Epithelial cell of prostate (primary cell): ENCODE data around the gene PRDM10.
"Not testable (repeated sequence)": the region's sequence is repeated elsewhere in the genome, so short reads cannot be mapped to it uniquely, and the experiment has no call there.

ENCODE experiments used
- DNase-seq: peaks from one replicate; pipeline ENCODE4 v3.0.0-alpha.2; 2011; ENCODE audit warnings: low read depth, low spot score
- H3K27ac ChIP-seq: fragments of 450-650 bp; 2 replicates; pipeline ENCODE4 v1.5.1; 2017; ENCODE audit warnings: mild to moderate bottlenecking

PRDM10 gene

DNA sequence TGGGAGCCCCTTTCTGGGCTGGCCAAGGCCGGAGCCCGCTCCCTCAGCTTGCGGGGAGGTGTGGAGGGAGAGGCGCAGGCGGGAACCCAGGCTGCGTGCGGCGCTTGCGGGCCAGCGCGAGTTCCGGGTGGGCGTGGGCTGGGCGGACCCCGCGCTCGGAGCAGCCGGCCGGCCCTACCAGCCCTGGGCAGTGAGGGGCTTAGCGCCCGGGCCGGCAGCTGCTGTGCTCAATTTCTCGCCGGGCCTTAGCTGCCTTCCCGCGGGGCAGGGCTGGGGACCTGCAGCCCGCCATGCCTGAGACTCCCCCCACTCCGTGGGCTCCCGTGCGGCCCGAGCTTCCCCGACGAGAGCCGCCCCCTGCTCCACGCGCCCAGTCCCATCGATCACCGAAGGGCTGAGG is 19.0 kb upstream of the PRDM10 start:
- DNase-seq, H3K27ac ChIP-seq: not testable (repeated sequence)

- no peak for DNase-seq
- H3K27ac ChIP-seq: no peak overlapping the region
Observed at GRCh38 chr11:130020323-130020722, 17.7 kb upstream of the PRDM10 start.

- H3K27ac ChIP-seq, DNase-seq: not testable (repeated sequence)
Observed at GRCh38 chr11:130015846-130016245, 13.2 kb upstream of the PRDM10 start.

DNA sequence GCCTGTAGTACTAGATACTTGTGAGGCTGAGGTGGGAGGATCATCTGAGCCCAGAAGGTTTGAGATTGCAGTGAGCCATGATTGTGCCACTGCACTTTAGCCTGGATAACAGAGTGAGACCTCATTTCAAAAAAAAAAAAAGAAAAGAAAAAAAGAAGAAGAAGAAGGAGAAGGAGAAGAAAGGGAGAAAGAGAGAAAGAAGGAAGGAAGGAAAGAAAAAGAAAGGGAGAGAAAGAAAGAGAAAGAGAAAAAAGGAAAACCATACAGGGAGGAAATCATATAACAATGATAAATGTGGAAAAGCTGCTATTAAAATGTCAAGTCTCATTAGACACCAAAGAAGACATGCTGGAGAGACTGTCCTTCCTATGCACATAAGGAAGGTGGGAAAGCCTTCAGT is 5.7 kb upstream of the PRDM10 start:
- DNase-seq: no peak
- H3K27ac ChIP-seq: no peak overlapping the region

DNA sequence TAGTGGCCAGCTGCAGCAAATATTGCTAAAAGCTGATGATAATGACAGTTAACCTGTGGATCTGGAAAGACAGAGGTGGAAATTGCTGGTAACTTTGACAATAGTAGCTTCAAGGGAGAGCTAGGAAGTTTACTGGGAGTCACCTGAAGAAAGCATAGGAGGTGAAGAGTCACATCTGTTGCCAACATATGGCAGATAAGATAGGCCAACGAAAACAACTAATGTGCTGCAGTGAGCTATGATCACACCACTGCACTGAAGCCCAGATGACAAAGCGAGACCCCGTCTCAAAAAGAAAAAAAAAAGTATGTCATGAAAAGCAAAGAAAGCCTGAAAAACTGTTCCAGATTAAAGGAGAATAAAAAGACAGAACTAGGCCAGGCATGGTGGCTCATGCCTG is 4.3 kb upstream of the PRDM10 start:
- DNase-seq: no peak

DNA sequence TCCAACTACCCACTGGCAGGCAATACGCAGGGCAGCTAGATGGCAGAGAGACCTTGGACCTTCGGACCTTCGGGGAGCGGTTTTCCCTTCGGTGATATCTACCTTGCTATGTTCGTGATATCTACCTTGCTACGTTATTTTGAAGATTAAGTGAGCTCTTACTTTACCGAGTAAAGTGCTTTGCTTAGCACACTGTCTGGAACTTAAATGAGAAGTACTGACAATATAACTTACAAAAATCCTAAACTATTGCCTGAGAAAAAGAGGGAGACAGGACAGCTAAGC is 1.0 kb upstream of the PRDM10 start:
- DNase-seq: no peak
- peak overlapping the region; percentile 100 for H3K27ac ChIP-seq

More for the DNA sequence above, 4.3 kb upstream of the PRDM10 start:
- H3K27ac ChIP-seq: no peak overlapping the region

DNA sequence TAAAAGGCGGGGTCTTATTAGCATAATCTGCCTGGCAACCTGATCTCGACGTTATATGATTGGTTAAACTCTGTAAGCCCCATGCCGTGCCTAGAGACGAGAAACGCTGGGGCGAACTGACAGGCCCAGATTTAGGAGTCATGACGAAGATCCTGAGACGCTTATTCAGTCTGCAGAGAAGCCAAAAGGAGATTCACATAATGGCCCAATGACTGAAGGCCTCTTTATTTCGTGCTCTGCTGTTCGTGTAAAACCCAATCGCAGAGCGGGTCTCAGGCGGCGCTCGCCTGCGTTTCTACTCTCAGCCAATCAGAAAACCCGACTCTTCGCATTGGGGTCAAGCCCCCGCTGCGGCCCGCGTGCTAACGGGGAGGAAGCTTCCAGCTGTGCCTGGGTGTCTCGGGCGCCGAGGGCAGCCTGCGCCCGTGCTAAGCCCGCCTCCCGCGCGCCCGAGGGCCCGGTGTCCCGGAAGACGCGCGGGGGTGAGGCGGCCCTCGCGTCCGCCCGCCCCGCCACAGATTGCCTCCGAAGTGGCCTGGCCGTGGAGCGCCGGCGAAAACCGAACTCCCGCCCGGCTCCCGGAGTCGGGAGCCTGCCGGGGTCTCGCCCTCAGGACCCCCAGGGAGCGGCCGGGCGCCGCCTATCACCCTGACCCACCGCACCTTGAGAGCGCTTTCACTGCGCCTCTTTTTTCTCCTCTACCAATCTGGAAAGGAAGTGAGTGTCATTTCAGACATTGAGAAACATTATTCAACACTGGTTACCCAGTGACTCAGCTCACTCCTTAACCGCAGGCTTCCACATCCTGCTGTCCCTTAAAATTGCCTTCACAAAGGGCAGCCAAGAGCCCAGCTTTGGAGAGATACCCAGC is 446 bp upstream of the PRDM10 start:
- peak; percentile 90 for DNase-seq
- peak overlapping the region; percentile 100 for H3K27ac ChIP-seq

DNA sequence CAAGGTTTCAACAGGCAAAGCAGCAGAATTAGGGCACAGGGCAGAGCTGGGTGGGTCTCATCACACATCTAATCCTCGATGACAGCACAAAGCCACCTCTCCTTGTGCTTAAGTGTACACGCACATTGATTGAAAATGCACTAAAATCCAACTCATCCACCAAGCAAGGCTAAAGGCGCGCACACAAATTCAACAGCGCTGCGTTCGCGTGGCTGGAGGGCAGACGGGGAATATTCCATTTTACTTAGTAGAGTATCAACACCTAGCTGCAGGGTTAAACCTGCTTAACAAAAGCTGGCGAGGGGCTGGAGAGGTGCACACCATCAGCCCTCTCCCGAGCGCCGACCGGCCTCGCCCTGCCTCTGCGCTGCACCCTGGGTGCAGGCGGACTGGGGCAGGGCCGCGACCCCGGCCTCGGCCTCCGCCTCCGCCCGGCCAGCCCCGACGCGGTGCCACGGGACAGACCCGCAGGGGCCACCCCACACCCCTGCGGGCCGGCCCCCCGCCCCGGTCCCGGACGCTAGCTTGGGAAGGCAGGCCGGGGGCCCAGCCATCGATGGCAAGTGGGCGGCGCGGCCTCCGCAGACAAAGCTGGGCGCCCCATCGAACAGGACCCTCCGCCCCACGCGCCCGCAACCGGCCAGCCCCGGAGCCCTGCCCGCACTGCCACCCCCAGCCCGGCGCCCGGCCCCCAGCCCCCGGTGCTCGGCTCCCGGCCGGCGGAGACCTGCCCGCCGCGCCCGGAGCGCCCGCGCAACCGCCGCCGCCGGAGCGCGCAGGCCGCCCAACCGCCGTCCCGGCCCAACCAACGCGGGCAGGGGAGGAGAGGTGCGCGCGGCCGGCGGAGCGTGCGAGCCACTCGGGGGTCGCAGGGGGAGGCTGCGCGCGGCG is 929 bp downstream of the PRDM10 start:
- DNase-seq: no peak
- peak overlapping the region; percentile 100 for H3K27ac ChIP-seq

DNA sequence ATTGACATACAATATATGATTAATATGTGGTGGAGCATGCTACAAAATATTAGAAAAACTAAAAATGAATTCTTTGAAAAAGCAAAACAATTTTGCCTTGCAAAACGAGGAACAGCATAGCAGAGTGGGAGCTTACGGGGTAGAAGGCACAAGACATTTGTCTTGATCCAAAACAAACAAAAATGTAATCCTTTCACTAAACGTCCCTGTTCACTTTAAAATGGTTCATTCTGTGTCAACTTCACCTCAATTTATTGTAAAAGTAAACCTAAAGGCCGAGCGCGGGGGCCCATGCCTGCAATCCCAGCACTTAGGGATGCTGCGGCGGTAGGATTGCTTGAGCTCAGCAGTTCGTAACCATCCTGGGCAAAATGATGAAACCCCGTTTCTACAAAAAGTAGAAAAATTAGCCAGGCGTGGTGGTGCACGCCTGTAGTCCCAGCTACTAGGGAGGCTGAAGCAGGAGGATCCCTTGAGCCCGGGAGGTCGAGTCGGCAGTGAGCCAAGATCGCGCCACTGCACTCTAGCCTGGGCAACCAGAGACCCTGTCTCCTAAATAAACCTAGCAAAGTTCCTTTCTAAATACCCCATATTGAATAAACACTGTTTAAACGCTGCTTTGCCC is 2.0 kb downstream of the PRDM10 start:
- H3K27ac ChIP-seq: peak overlapping the region; percentile 100
- no peak for DNase-seq

GRCh38 chr11:129999407-129999806 is 3.2 kb downstream of the PRDM10 start:
- no peak for DNase-seq
- no peak overlapping the region for H3K27ac ChIP-seq

GRCh38 chr11:129998905-129999304 is 3.7 kb downstream of the PRDM10 start:
- DNase-seq: no peak
- H3K27ac ChIP-seq: no peak overlapping the region

GRCh38 chr11:129998107-129998506 is 4.5 kb downstream of the PRDM10 start:
- no peak overlapping the region for H3K27ac ChIP-seq
- DNase-seq: no peak

DNA sequence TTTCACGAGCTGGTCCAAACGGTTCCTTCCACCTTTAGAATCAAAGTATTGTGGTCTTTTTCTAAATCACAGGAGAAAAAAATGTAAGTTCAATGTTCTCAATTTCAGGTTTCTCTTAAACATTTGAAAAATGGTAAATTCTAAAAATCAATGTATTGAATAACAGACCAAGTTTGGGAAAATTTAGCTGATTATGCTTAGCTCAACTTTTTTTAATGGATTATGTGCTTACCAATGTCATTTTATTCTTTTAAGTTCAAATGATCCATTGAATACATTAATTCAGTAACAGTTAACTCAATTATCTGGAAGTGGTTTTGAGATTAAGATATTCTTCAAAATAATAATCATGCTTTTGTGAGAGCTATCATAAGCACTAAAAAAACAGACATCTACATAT is 5.1 kb downstream of the PRDM10 start:
- no peak overlapping the region for H3K27ac ChIP-seq
- DNase-seq: no peak

- DNase-seq: no peak
- no peak overlapping the region for H3K27ac ChIP-seq
Observed at GRCh38 chr11:129996113-129996870, 6.3 kb downstream of the PRDM10 start.

DNA sequence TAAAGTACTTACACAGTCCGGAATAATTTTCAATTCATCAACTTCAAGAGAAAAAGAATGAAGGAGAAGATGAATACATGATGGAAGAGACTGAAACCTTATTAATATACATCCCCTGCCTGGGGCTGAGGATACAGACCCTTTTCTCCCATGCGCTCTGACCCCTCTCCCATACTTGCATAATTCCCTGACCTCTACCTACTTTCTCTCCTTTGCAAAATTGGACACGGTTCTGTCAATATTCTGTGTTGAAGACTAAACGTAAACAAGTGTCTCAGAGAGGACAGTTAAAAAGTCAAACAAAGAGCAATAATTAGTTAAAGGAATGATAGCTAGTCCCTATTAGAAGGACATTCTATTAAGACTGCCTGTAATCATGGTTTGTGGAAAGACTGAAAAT is 7.5 kb downstream of the PRDM10 start:
- DNase-seq: no peak
- no peak overlapping the region for H3K27ac ChIP-seq

- DNase-seq: no peak
- no peak overlapping the region for H3K27ac ChIP-seq
Observed at GRCh38 chr11:129992161-129992944, 10.3 kb downstream of the PRDM10 start.

GRCh38 chr11:129989149-129989813 is 13.4 kb downstream of the PRDM10 start:
- DNase-seq: no peak
- H3K27ac ChIP-seq: no peak overlapping the region

- DNase-seq: no peak
- H3K27ac ChIP-seq: no peak overlapping the region
Observed at GRCh38 chr11:129987950-129988349, 14.7 kb downstream of the PRDM10 start.

DNA sequence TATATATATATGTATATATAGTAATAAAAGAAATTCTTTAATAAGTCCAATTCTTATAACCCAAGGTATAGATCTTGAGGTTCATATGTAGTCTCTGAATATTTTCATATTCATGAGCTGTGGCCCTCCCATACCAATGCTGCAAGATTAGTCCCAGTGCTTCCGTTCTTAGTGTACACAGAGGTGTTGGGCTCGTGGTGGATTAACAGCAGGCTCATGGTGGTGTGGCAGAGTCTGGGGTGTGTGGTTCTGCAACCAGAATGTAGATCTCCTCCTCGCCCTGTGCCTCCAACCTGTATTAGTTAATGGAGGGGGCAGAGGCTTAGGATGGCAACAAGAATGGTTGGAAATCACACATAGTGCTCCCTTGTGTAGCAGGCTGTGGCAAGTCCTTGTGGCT is 16.8 kb downstream of the PRDM10 start:
- no peak for DNase-seq
- H3K27ac ChIP-seq: no peak overlapping the region
